GM12872 (cell line): ENCODE measurements around the gene OR51F2.

ENCODE experiments used
- TF ChIP-seq, protein P1 (sequence below): IDR thresholded peaks from 3 replicates; pipeline ENCODE4 v1.5.1; 2011; ENCODE audit warnings: low read depth, mild to moderate bottlenecking, low read length, moderate library complexity; ENCODE audit not compliant: insufficient read depth

The OR51F2 gene

DNA sequence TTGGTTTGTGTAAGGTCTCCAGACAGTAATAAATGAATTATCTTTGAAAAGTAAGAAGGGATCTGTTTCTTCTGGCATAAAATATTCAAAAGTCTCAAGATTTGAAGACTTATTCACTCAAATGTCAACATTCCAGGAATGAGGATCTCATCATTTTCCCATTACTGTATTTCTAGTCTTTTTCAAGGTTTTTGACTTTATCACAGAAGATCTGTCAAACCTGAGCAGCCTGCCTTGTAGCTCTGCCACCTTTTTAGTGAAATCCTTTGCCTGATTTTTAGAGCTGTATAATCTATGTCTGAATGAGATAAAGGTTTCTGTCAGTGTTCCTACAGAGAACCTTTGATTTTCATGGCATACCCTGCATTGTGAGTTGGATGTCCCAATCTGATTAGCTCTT lies 4.0 kb downstream of the OR51F2 start:
- TF ChIP-seq, protein P1, sequence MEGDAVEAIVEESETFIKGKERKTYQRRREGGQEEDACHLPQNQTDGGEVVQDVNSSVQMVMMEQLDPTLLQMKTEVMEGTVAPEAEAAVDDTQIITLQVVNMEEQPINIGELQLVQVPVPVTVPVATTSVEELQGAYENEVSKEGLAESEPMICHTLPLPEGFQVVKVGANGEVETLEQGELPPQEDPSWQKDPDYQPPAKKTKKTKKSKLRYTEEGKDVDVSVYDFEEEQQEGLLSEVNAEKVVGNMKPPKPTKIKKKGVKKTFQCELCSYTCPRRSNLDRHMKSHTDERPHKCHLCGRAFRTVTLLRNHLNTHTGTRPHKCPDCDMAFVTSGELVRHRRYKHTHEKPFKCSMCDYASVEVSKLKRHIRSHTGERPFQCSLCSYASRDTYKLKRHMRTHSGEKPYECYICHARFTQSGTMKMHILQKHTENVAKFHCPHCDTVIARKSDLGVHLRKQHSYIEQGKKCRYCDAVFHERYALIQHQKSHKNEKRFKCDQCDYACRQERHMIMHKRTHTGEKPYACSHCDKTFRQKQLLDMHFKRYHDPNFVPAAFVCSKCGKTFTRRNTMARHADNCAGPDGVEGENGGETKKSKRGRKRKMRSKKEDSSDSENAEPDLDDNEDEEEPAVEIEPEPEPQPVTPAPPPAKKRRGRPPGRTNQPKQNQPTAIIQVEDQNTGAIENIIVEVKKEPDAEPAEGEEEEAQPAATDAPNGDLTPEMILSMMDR, result no peak

DNA sequence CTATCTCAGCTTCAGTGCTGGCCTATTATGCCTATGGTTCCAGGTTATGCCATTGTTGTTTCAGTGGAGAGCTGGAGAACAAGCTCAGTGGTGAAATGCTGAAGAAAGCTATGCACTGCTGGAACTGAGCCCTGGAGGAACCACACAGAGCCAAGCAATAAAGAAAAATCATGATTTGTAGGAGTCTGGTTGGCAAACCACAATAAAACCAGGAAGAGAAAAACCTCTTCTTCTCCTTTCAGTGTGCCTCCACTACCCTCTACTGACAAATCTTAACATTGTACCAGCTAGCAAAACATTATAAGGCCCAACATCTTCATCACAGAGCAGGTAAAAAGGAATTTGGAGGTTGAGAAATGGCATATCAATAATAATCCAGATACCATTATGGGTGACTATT lies 5.3 kb downstream of the OR51F2 start:
- TF ChIP-seq, protein P1, result no peak; the same call in 2 of the 3 replicates

DNA sequence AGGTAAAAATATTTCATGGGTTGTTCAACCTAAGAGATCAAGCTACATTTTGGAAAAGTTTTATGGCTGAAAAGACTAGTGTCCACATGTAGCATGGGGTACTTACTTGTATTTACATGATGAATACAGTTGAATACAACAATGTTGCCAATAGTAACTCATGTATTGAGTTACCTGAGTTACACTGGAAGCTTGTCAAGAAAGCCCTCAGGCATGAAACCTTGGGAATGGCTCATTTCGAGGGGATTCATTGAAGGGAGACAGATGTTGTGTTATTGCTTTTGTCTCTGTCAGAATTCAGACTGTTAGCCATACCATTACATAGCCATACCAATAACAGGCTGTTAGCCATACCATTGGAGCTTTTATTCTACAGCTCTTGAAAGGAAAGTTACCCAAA lies 9.2 kb downstream of the OR51F2 start:
- TF ChIP-seq, protein P1, result no peak

DNA sequence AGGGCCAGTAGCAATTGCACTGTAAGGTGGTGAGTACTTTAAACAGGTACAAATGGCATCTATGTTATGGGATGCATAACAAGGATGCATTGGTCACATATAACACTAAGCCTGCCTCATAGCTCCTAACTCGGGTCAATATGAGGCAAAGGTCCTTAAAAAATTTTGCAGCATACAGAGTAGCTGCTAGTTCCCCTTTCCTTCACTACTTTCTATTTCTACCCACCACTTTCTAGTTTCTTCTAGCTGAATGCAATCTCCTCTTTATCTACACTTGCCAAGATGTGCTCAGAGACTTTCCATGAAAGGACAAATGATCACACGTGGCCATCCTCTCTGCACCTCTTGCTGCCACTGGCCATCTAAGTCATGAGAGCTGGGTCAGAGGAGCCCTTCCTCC lies 9.8 kb downstream of the OR51F2 start:
- TF ChIP-seq, protein P1, result no peak

DNA sequence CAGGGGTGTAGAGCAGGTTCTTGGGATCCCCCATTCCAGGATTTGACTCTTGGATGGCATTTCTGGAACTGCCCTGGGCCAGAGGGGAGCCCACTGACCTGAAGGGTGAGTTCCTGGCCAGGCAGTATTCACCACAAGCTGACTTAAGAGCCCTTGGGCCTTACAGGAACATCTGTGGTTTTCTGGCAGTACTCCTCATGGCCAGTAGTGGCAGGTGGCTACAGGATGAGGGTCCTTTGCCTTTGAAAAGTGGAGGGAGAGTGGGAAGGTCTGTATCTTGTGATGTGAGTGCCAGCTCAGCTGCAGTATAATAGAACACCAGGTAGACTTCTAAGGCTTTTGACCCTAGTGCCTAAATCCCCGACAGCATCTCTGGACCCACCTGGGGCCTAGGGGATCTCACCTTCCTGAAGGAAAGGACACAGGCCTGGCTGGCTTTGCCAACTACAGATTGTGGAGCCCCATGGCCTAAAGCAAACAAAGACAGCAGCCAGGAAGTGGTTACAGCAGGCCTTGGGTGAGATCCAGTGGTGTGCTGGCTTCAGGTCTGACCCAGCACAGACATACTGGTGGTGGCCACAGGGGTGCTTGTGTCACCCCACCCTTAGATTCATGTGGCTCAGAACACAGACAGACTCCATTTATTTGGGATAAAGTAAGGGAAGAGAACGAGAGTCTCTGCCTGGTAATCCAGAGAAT lies 18.9 kb downstream of the OR51F2 start:
- TF ChIP-seq, protein P1, result no peak

DNA sequence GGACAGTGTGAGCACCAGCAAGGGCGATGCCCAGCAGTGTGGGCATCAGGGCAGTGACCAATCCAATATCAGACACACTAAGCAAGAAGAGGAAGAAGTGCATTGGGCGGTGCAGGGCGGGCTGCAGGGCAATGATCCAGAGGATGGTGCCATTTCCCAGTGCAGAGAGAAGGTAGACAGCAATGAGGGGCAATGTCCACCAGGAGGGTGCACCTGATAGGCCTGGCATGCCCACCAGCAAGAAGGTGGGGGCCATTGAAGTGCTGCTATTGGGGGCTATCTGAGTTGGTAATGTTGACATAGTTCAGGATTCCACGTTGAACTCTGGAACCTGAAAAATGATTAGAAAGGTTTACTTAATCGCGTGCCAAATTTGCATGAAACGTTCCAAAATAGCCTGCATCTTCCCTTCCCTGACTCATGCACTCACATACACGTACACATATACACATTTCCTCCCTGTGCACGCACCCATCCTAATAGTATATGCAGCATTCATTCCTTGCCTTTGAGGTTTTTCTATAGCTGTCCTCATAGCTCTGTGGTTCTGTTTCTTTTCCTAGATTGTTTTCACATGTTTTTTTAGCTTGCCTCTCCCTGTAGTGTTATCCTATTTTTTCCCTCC lies 27.9 kb downstream of the OR51F2 start, which contains the start of gene OR51S1:
TSS of gene OR51S1 (minus strand) at position 301 of the 625 bp plus-strand sequence. CDS start at position 301, 0 bp downstream.
- TF ChIP-seq, protein P1, result no peak

DNA sequence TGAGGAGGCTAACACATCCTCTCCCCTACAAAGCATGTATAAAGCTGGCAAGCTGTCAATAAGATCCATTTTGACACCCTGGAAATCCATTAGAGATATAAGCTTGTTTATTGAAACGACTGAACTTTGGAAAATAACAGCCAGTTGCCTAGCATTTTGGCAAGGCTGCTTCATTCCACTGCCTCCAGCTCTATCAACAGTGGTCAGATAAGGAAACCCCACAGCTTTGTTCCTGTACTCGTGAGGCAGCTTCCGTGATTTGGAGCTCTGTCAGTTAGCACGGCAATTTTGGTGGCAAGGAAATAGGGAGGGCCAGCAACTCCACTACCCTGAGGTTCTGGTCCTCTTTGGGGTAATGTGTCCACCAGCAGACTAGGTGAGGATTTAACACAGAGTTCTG lies 29.9 kb downstream of the OR51F2 start:
- TF ChIP-seq, protein P1, result no peak
